Mammary epithelial cell (primary cell): ENCODE data around the gene PSAP.

Experiments used
- CTCF ChIP-seq, 2 donors: IDR thresholded peaks in 1 of 2; conservative IDR thresholded peaks in 1 of 2; 2 replicates each; pipeline ENCODE4 v1.5.1; 2011 to 2012; ENCODE audit warnings: inconsistent platforms in 2 of 2, low read length in 2 of 2, mild to moderate bottlenecking in 2 of 2, control low read depth in 1 of 2, low read depth in 1 of 2; ENCODE audit not compliant: insufficient read depth in 1 of 2; ENCODE audit errors: extremely low read depth in 1 of 2
- EZH2 ChIP-seq: IDR thresholded peaks from 2 replicates; pipeline ENCODE4 v1.6.1; 2012; ENCODE audit warnings: low read length, inconsistent platforms, borderline replicate concordance

- TF ChIP-seq CTCF (conservative IDR thresholded peaks at IDR 0.05 in 1 of 2, IDR thresholded peaks at IDR 0.05 in 1 of 2; ENCODE audit: extremely low read depth in 1 of 2, insufficient read depth in 1 of 2, low read depth in 1 of 2, low read length in 2 of 2) (no peak), EZH2 (no peak)
Measured at GRCh38 chr10:71811351-71811750, 39.7 kb downstream of the PSAP start.
